GM12892 (cell line): ENCODE results near the gene SFXN5.

Source experiments
- POLR2A ChIP-seq: IDR thresholded peaks from 2 replicates; pipeline ENCODE4 v1.6.1; 2011; ENCODE audit warnings: low read depth, low read length, control low read depth
- POLR2AphosphoS5 ChIP-seq: IDR thresholded peaks from 2 replicates; pipeline ENCODE4 v1.6.1; 2011; ENCODE audit warnings: low read depth, low read length, control low read depth
- TAF1 ChIP-seq: IDR thresholded peaks from 2 replicates; pipeline ENCODE4 v1.6.1; 2011; ENCODE audit warnings: low read depth, mild to moderate bottlenecking, control low read depth, low read length, borderline replicate concordance

GRCh38 chr2:73105511-73105971 lies 34.0 kb upstream of the SFXN5 start:
- TF ChIP-seq POLR2A (no peak), POLR2AphosphoS5 (no peak), TAF1 (no peak)
